Glutamatergic neuron (in vitro differentiated cells): ENCODE measurements around the gene MAN1A1. TPM values are rescaled to one million over a fixed set of nuclear protein-coding genes. Genes with fewer than 3 reads are reported as not detected.

Experiments
- DNase-seq: peaks from one replicate; pipeline ENCODE4 v3.0.0; 2022
- H3K27ac Mint-ChIP-seq: one replicate; pipeline ENCODE4 v1.8.0; 2020; ENCODE audit warnings: mild to moderate bottlenecking, mixed read lengths, inconsistent platforms; ENCODE audit not compliant: unreplicated experiment
- H3K27me3 Mint-ChIP-seq: one replicate; pipeline ENCODE4 v1.8.0; 2020; ENCODE audit warnings: mild to moderate bottlenecking, moderate library complexity, mixed read lengths, inconsistent platforms; ENCODE audit not compliant: unreplicated experiment
- H3K36me3 Mint-ChIP-seq: one replicate; pipeline ENCODE4 v1.8.0; 2020; ENCODE audit warnings: mild to moderate bottlenecking, mixed read lengths, inconsistent platforms; ENCODE audit not compliant: unreplicated experiment
- H3K4me1 Mint-ChIP-seq: one replicate; pipeline ENCODE4 v1.8.0; 2020; ENCODE audit warnings: mild to moderate bottlenecking, low read depth, mixed read lengths, inconsistent platforms; ENCODE audit not compliant: unreplicated experiment
- H3K4me3 Mint-ChIP-seq: one replicate; pipeline ENCODE4 v1.8.0; 2020; ENCODE audit warnings: mild to moderate bottlenecking, mixed read lengths, inconsistent platforms; ENCODE audit not compliant: unreplicated experiment
- H3K9me3 Mint-ChIP-seq: one replicate; pipeline ENCODE4 v1.8.0; 2020; ENCODE audit warnings: mild to moderate bottlenecking, moderate library complexity, mixed read lengths, inconsistent platforms; ENCODE audit not compliant: unreplicated experiment
- CTCF ChIP-seq: fragments of 200-600 bp; sonication (generic); IDR thresholded peaks from one replicate; pipeline ENCODE4 v1.5.0; 2021; ENCODE audit not compliant: partially characterized antibody, unreplicated experiment
- total RNA-seq: library from RNA; stranded (reverse); fragmentation: NEBNext Ultra II Directional; extraction: Animal tissue kit (Norgen Biotek cat#: 25700); gene quantifications from one replicate; pipeline ENCODE4 v1.2.1, GENCODE V29; 2021; ENCODE audit not compliant: unreplicated experiment

Gene MAN1A1
- total RNA-seq, 1 donor from 2014 or later = 10.5 TPM

GRCh38 chr6:119264854-119265397 lies 84.6 kb downstream of the MAN1A1 start:
- Mint-ChIP-seq H3K9me3 (no peaks in the 10 kb centered on the region), H3K27me3 (peaks cover 2% of the 10 kb centered on the region), H3K27ac (no peak overlapping the region), H3K4me3 (no peak overlapping the region), H3K36me3 (no peaks in the 10 kb centered on the region), H3K4me1 (peaks cover 3% of the 10 kb centered on the region)
- DNase-seq = no peak
- no peak for TF ChIP-seq CTCF

- peaks cover 3% of the 10 kb centered on the region for H3K4me1 Mint-ChIP-seq
- peak overlapping the region; percentile 33 for H3K27ac Mint-ChIP-seq
- no peaks in the 10 kb centered on the region for H3K27me3 Mint-ChIP-seq
- no peak for DNase-seq
- H3K9me3 Mint-ChIP-seq = no peaks in the 10 kb centered on the region
- H3K4me3 Mint-ChIP-seq = no peak overlapping the region
- H3K36me3 Mint-ChIP-seq = no peaks in the 10 kb centered on the region
- no peak for TF ChIP-seq CTCF
Measured at GRCh38 chr6:119262612-119263011, 86.9 kb downstream of the MAN1A1 start.

GRCh38 chr6:119261944-119262284 lies 87.6 kb downstream of the MAN1A1 start:
- H3K4me1 Mint-ChIP-seq = peaks cover 3% of the 10 kb centered on the region
- no peaks in the 10 kb centered on the region for H3K27me3 Mint-ChIP-seq
- H3K36me3 Mint-ChIP-seq = no peaks in the 10 kb centered on the region
- no peak for TF ChIP-seq CTCF
- H3K9me3 Mint-ChIP-seq = no peaks in the 10 kb centered on the region
- no peak overlapping the region for H3K4me3 Mint-ChIP-seq
- no peak overlapping the region for H3K27ac Mint-ChIP-seq
- DNase-seq = no peak

GRCh38 chr6:119259027-119259426 lies 90.5 kb downstream of the MAN1A1 start:
- H3K27me3 Mint-ChIP-seq = no peaks in the 10 kb centered on the region
- H3K9me3 Mint-ChIP-seq = no peaks in the 10 kb centered on the region
- no peak overlapping the region for H3K27ac Mint-ChIP-seq
- H3K36me3 Mint-ChIP-seq = no peaks in the 10 kb centered on the region
- DNase-seq = no peak
- no peak for TF ChIP-seq CTCF
- H3K4me3 Mint-ChIP-seq = no peak overlapping the region
- peaks cover 3% of the 10 kb centered on the region for H3K4me1 Mint-ChIP-seq

- no peak for DNase-seq
- no peak overlapping the region for H3K4me3 Mint-ChIP-seq
- no peaks in the 10 kb centered on the region for H3K36me3 Mint-ChIP-seq
- TF ChIP-seq CTCF = no peak
- H3K27ac Mint-ChIP-seq = no peak overlapping the region
- H3K4me1 Mint-ChIP-seq = peaks cover 3% of the 10 kb centered on the region
- no peaks in the 10 kb centered on the region for H3K9me3 Mint-ChIP-seq
- no peaks in the 10 kb centered on the region for H3K27me3 Mint-ChIP-seq
Measured at GRCh38 chr6:119257726-119258125, 91.8 kb downstream of the MAN1A1 start.
